GM18526 (cell line): ENCODE measurements around the gene ZNF813.
A peak's percentile ranks its signal among the peaks of the same experiment; 100 is the strongest.

Experiments used
- POLR2A ChIP-seq: IDR thresholded peaks from 3 replicates; pipeline ENCODE4 v1.6.1; 2011; ENCODE audit not compliant: insufficient read length; ENCODE audit errors: extremely low read depth

ZNF813 gene

GRCh38 chr19:53532362-53532761, 64.8 kb downstream of the ZNF813 start:
- no peak for TF ChIP-seq POLR2A

DNA sequence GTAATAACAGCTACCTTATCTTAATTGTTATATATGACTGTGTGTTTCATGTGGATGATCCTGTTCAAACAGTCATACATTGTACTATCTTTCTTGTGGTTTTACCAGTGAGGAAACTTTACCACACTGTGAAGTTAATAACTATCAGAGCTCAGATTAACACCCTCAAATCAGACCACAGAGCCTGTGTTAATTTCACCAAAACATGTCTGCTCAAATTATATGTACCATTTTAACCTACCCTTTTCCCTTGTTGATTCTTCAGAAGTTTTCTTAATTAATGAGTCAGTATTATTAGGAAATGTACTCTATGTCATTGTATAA, 68.7 kb downstream of the ZNF813 start:
- TF ChIP-seq POLR2A, result no peak

- TF ChIP-seq POLR2A, result no peak
Observed at GRCh38 chr19:53537121-53537520, 69.6 kb downstream of the ZNF813 start.

- peak; percentile 45 for TF ChIP-seq POLR2A
Observed at GRCh38 chr19:53537521-53538377, 70.2 kb downstream of the ZNF813 start, which contains the start of gene ZNF331. Gene ZNF331 (plus strand): TSS chr19:53538145. CDS start chr19:53569377, 31,232 bp downstream.

- TF ChIP-seq POLR2A, result no peak
Observed at GRCh38 chr19:53538378-53539109, 71.0 kb downstream of the ZNF813 start.

GRCh38 chr19:53540091-53540490, 72.6 kb downstream of the ZNF813 start:
- no peak for TF ChIP-seq POLR2A

- TF ChIP-seq POLR2A, result no peak
Observed at GRCh38 chr19:53541971-53542370, 74.4 kb downstream of the ZNF813 start.

DNA sequence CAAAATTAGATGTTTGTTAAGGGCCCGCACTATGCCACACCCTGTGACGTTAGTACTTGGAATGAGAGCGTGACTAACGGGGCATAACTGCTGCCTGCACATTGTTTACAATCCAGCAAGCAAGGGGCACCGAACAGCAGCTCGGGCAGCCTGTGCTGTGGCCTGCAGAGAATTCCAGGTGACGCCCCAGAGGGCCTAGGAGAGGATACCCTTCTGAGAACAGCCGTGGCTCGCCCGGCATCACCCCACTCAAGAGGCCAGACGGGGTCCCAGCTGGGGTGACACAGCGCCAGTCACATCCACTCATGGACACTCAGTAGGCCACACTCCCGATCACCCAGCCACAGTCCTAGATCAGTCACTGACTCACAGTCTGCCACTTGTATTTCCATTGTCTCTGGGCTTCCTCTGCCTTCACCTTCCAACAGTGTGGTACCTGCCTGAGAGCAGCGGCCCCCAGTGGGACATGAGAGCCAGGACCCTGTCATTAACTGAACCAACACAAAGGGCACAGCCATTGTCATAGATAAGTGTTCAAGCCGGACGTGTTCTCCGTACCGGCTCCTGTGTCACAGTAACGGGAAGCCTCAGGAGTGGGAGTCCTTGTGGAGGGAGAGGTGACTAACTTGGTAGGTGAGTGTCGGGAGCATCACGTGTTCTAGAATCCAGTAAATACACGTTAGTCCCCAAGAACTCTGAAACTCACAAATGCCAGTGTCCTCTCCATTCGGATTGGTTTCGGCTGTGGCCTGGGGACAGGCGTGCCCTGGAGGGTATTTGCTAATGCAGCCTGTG, 77.9 kb downstream of the ZNF813 start:
- TF ChIP-seq POLR2A, result no peak
